Naive B cell (primary cell): ENCODE data around the gene VWA8. TPM values are rescaled to one million over a fixed set of nuclear protein-coding genes. Genes with fewer than 3 reads are reported as not detected.
"Not testable (repeated sequence)": the region's sequence is repeated elsewhere in the genome, so short reads cannot be mapped to it uniquely, and the experiment has no call there.

Experiments used
- ATAC-seq, 2 donors: fragments of 150-1000 bp; cut with Tn5 transposase; 2 replicates each; pipeline ENCODE4 v1.10.0; 2021; ENCODE audit warnings: low read depth in 2 of 2, mild to moderate bottlenecking in 2 of 2, moderate library complexity in 2 of 2
- DNase-seq: peaks from one replicate; pipeline ENCODE4 v3.0.0; 2022
- H3K27ac Mint-ChIP-seq, 6 donors: one replicate each; pipeline ENCODE4 v1.8.0; 2020 to 2022; ENCODE audit warnings: mild to moderate bottlenecking in 6 of 6, mixed read lengths in 6 of 6, moderate library complexity in 5 of 6, inconsistent platforms in 2 of 6
- H3K27me3 Mint-ChIP-seq, 3 donors: one replicate each; pipeline ENCODE4 v1.8.0; 2021 to 2022; ENCODE audit warnings: mixed read lengths in 3 of 3, mild to moderate bottlenecking in 1 of 3
- H3K36me3 Mint-ChIP-seq, 2 donors: one replicate each; pipeline ENCODE4 v1.8.0; 2020 to 2022; ENCODE audit warnings: mixed read lengths in 2 of 2, inconsistent platforms in 1 of 2, mild to moderate bottlenecking in 1 of 2
- H3K4me1 Mint-ChIP-seq, 3 donors: one replicate each; pipeline ENCODE4 v1.8.0; 2020 to 2022; ENCODE audit warnings: mixed read lengths in 3 of 3, inconsistent platforms in 1 of 3, mild to moderate bottlenecking in 1 of 3, moderate library complexity in 1 of 3
- H3K4me3 Mint-ChIP-seq, 8 donors: one replicate each; pipeline ENCODE4 v1.8.0; 2020 to 2022; ENCODE audit warnings: mild to moderate bottlenecking in 8 of 8, mixed read lengths in 8 of 8, moderate library complexity in 8 of 8, inconsistent platforms in 2 of 8
- H3K9me3 Mint-ChIP-seq, 7 donors: one replicate each; pipeline ENCODE4 v1.8.0; 2020 to 2022; ENCODE audit warnings: mixed read lengths in 7 of 7, mild to moderate bottlenecking in 5 of 7, inconsistent platforms in 2 of 7, moderate library complexity in 1 of 7
- polyA plus RNA-seq, 6 donors: library from polyadenylated mRNA; unstranded; fragments of 300-500 nt; fragmentation: Illumina TruSeq; gene quantifications; one replicate each; pipeline ENCODE4 v1.2.3, GENCODE V29; 2021; ENCODE audit warnings: low read depth in 6 of 6

VWA8 gene
- polyA plus RNA-seq, 6 donors from 2014 or later = 0.91 to 6.2 (median 3.5) TPM

DNA sequence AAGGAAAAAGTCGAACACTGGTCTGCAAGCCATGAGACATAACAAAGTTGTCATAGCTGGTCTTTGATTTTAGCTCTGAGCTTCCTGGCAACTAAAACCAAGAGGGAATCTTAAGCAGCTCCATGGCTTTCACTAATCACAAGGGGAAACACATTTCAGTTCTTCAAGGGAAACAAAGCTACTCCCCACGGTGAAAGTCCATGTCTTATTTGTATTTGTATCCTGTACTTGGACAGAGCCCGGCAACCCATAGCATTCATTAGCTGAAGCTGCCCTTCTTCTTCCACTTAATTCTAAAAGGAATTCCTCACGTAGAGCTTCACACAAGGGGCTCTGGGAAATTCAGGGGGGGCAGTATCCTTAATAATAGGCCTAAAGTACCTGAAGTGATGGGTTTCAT lies 374.7 kb downstream of the VWA8 start:
- DNase-seq (no peak), ATAC-seq (no peak)
- Mint-ChIP-seq H3K4me1 (peaks cover 7 to 13% (median 8%) of the 10 kb centered on the region in 3 donors), H3K9me3 (no peaks in the 10 kb centered on the region), H3K27me3 (no peaks in the 10 kb centered on the region), H3K36me3 (peaks cover 26 to 43% of the 10 kb centered on the region in 2 donors), H3K27ac (no peak overlapping the region), H3K4me3 (no peak overlapping the region)

DNA sequence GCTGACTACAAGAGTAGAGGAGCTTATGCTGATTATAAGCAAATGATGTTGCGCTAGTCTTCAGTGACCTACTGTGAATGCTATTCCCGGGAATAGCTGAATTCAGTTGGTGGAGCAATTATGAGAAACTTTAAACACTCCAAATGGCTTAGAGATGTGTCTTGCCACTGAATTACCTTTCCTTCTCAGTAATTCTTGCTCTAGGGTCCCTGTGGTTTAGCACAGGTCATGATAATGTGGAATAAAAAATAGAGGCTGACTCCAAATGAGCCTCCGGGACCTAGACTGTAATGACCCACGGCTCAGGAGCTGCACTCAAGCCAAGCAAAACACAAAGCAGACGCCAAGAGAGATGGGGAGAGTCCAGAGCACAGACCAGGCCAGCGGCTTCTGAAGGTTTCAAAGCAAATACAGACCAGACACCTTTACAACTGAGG lies 378.9 kb downstream of the VWA8 start:
- Mint-ChIP-seq H3K36me3 (peaks cover 13 to 27% of the 10 kb centered on the region in 2 donors), H3K9me3 (no peaks in the 10 kb centered on the region), H3K27ac (peak overlapping the region in 1 of 6 donors; percentile 6), H3K4me3 (no peak overlapping the region), H3K4me1 (no peaks in the 10 kb centered on the region), H3K27me3 (no peaks in the 10 kb centered on the region)
- no peak for ATAC-seq
- no peak for DNase-seq

- Mint-ChIP-seq H3K4me1 (peaks cover 0 to 4% (median 4%) of the 10 kb centered on the region in 3 donors), H3K4me3 (no peak overlapping the region), H3K9me3 (no peaks in the 10 kb centered on the region), H3K27ac (no peak overlapping the region), H3K36me3 (peaks cover 13 to 27% of the 10 kb centered on the region in 2 donors), H3K27me3 (no peaks in the 10 kb centered on the region)
- DNase-seq = no peak
- no peak for ATAC-seq
Measured at GRCh38 chr13:41580345-41580744, 380.6 kb downstream of the VWA8 start.

DNA sequence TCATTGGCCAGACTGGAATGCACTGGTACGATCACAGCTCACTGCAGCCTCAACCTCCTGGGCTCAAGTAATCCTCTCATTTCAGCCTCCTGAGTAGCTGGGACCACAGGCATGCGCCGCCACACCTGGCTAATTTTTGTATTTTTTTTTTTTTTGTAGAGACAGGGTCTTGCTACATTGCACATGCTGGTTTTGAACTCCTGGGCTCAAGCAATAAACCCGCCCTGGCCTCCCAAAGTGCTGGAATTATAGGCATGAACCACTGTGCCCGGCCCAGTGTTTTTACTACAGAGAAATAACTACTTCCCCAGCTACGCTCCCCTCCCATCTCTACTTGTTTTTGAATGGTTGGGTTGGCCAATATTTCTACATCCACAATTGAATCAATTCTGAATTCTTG lies 381.0 kb downstream of the VWA8 start:
- ATAC-seq (no peak), DNase-seq (no peak)
- Mint-ChIP-seq H3K9me3 (no peaks in the 10 kb centered on the region), H3K27ac (peak overlapping the region in 1 of 6 donors; percentile 28), H3K36me3 (peaks cover 13 to 27% of the 10 kb centered on the region in 2 donors), H3K4me3 (no peak overlapping the region), H3K4me1 (peaks cover 0 to 4% (median 4%) of the 10 kb centered on the region in 3 donors), H3K27me3 (no peaks in the 10 kb centered on the region)

DNA sequence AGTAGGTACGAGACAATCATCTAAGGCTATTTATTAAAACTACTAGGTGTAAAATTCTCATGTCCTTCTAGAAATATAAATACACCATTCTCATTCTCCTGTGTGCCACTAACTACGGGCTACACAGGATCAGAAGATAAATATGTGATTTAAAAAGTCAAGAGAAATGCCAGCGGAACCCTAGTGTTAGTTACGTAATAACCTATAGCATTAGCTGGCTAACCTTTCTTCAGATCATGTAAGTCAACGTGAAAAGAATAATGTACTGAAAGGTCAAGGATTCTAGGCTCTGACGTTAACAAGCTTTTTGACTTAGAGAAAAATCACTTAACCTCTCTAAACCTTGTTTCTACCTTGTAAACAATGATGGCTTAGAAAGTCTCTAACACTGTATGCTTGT lies 381.7 kb downstream of the VWA8 start:
- H3K4me3 Mint-ChIP-seq = no peak overlapping the region
- no peaks in the 10 kb centered on the region for H3K9me3 Mint-ChIP-seq
- H3K4me1 Mint-ChIP-seq = peaks cover 0 to 4% (median 4%) of the 10 kb centered on the region in 3 donors

GRCh38 chr13:41578371-41578770 lies 382.5 kb downstream of the VWA8 start:
- Mint-ChIP-seq H3K9me3 (no peaks in the 10 kb centered on the region), H3K27ac (no peak overlapping the region), H3K27me3 (no peaks in the 10 kb centered on the region), H3K36me3 (peaks cover 5 to 21% of the 10 kb centered on the region in 2 donors), H3K4me1 (peaks cover 0 to 4% (median 4%) of the 10 kb centered on the region in 3 donors), H3K4me3 (no peak overlapping the region)
- DNase-seq (no peak), ATAC-seq (no peak)

More for the DNA sequence above, 381.7 kb downstream of the VWA8 start:
- ATAC-seq = no peak
- Mint-ChIP-seq H3K27me3 (no peaks in the 10 kb centered on the region), H3K27ac (no peak overlapping the region), H3K36me3 (peaks cover 13 to 26% of the 10 kb centered on the region in 2 donors)
- no peak for DNase-seq

GRCh38 chr13:41577436-41577835 lies 383.5 kb downstream of the VWA8 start:
- no peak overlapping the region for H3K27ac Mint-ChIP-seq
- peaks cover 0 to 4% (median 4%) of the 10 kb centered on the region in 3 donors for H3K4me1 Mint-ChIP-seq
- H3K4me3 Mint-ChIP-seq = no peak overlapping the region
- DNase-seq = no peak
- no peaks in the 10 kb centered on the region for H3K27me3 Mint-ChIP-seq
- peaks cover 0 to 21% of the 10 kb centered on the region in 2 donors for H3K36me3 Mint-ChIP-seq
- no peaks in the 10 kb centered on the region for H3K9me3 Mint-ChIP-seq
- ATAC-seq = no peak

DNA sequence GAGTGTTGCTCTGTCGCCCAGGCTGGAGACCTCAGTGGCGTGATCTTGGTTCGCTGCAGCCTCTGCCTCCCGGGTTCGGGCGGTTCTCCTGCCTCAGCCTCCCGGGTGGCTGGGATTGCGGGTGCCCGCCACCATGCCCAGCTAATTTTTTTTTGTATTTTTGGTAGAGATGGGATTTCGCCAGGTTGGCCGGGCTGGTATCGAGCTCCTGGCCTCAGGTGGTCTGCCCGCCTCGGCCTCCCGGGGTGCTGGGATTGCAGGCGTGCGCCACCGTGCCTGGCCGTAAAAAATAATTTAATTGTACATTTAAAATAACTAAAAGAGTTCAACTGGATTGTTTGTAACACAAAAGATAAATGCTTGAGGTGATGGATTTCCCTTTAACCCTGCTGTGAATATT lies 387.3 kb downstream of the VWA8 start:
- not testable (repeated sequence) for DNase-seq, H3K4me3 Mint-ChIP-seq, H3K27ac Mint-ChIP-seq, H3K27me3 Mint-ChIP-seq, ATAC-seq, H3K9me3 Mint-ChIP-seq, H3K4me1 Mint-ChIP-seq
- peaks cover 0 to 15% of the 10 kb centered on the region in 2 donors for H3K36me3 Mint-ChIP-seq

DNA sequence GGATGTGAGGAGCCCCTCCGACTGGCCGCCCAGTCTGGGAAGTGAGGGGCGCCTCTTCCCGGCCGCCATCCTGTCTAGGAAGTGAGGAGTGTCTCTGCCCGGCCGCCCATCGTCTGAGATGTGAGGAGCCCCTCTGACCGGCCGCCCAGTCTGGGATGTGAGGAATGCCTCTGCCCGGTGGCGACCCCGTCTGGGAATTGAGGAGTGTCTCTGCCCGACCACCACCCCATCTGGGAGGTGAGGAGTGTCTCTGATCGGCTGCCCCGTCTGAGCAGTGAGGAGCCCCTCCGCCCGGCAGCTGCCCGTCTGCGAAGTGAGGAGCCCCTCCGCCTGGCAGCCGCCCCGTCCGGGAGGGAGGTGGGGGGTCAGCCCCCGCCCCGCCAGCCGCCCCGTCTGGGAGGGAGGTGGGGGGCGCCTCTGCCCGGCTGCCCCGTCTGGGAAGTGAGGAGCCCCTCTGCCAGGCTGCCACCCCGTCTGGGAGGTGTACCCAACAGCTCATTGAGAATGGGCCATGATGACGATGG lies 389.0 kb downstream of the VWA8 start:
- ATAC-seq, H3K4me1 Mint-ChIP-seq: not testable (repeated sequence)

DNA sequence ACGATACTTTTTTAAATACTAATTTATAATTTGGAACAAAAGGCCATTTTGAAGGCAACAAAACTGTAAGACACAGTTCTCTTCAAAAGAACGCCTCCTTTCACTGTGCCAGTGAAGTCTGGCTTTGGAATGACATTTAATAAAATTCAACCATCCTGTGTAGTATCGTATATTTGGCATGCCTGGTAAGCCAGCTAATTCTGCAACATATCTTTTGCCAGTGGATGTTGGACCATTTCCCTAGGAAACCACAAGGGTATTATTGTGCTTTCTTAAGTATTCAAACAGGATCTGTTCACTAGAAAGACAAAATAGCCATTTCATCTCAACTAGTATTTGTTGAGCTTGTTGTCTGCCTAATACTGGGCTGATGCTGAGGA lies 391.9 kb downstream of the VWA8 start:
- H3K27ac Mint-ChIP-seq = no peak overlapping the region
- no peak overlapping the region for H3K4me3 Mint-ChIP-seq

More for the DNA sequence above, 389.0 kb downstream of the VWA8 start:
- H3K27ac Mint-ChIP-seq, H3K9me3 Mint-ChIP-seq, H3K27me3 Mint-ChIP-seq, H3K4me3 Mint-ChIP-seq, DNase-seq: not testable (repeated sequence)
- peaks cover 0 to 15% of the 10 kb centered on the region in 2 donors for H3K36me3 Mint-ChIP-seq

DNA sequence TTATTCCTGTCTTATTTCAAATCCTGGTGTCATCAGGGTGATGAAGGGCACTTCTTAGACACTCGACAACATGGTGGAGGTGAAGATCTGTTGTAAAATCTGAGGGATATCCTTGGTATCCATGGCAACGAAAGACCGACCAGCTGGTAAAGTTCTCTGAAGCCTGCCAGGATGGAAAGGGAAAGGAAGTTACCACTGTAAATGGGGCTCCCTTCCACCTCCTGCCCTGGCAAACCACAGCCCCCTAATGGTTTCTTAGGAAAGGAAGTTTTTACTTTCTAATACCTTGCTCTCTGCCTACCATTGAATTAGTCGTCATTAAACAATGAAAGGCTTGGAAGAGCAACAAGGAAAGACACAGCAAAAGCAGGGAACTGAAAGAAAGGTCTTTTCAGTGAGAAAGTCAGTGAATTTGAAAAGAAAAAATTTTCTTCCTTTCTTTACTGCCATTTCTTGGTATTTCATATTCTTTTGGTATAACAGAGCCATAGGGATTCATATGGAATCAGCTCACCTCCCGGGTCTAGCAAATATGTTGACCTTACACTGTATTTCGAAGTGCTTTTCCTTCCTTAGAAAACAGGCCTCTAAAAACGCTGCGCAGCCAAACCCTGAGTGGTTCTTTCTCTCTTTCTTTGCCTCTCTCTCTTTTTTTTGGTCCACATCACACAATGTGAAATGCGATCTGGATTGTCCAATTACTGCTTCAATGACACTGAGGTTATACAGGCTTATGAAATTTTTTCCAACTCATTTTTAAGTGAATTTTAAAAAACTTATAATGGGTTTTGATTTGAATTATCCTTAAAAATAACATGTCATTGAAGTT lies 392.6 kb downstream of the VWA8 start:
- H3K9me3 Mint-ChIP-seq = no peaks in the 10 kb centered on the region
- H3K4me3 Mint-ChIP-seq = no peak overlapping the region
- ATAC-seq (no peak), DNase-seq (no peak)
- no peaks in the 10 kb centered on the region for H3K27me3 Mint-ChIP-seq
- H3K36me3 Mint-ChIP-seq = peaks cover 4 to 7% of the 10 kb centered on the region in 2 donors
- no peak overlapping the region for H3K27ac Mint-ChIP-seq
- H3K4me1 Mint-ChIP-seq = no peaks in the 10 kb centered on the region

More for the DNA sequence above, 391.9 kb downstream of the VWA8 start:
- H3K36me3 Mint-ChIP-seq = peaks cover 4 to 7% of the 10 kb centered on the region in 2 donors
- H3K4me1 Mint-ChIP-seq = no peaks in the 10 kb centered on the region
- no peaks in the 10 kb centered on the region for H3K9me3 Mint-ChIP-seq
- DNase-seq = no peak
- ATAC-seq = no peak
- H3K27me3 Mint-ChIP-seq = no peaks in the 10 kb centered on the region

DNA sequence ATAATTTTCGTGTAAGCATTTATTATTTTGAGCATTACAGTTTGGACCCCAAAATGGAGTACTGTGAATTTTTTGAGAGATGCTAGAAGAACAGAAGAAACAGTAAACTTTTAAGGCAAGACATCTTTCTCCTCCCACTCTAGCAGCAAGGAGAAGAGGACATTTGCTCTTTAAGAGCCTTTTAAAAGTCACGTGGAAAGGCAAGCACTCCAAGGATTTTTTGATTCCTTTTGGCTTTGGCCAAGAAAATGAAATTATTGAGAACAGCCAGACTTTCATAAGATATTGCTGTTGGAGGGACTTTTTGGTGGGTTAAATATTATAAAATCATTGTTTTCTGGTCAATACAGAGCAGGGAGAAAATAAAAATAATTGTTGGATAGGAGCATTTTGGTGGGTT lies 393.5 kb downstream of the VWA8 start:
- Mint-ChIP-seq H3K4me1 (no peaks in the 10 kb centered on the region), H3K9me3 (no peaks in the 10 kb centered on the region), H3K27me3 (no peaks in the 10 kb centered on the region), H3K4me3 (no peak overlapping the region), H3K27ac (no peak overlapping the region), H3K36me3 (peaks cover 4 to 7% of the 10 kb centered on the region in 2 donors)
- ATAC-seq (no peak), DNase-seq (no peak)

- Mint-ChIP-seq H3K36me3 (peaks cover 4 to 7% of the 10 kb centered on the region in 2 donors), H3K4me1 (no peaks in the 10 kb centered on the region), H3K27ac (peak overlapping the region in 1 of 6 donors; percentile 4)
Measured at GRCh38 chr13:41565846-41566245, 395.1 kb downstream of the VWA8 start.

DNA sequence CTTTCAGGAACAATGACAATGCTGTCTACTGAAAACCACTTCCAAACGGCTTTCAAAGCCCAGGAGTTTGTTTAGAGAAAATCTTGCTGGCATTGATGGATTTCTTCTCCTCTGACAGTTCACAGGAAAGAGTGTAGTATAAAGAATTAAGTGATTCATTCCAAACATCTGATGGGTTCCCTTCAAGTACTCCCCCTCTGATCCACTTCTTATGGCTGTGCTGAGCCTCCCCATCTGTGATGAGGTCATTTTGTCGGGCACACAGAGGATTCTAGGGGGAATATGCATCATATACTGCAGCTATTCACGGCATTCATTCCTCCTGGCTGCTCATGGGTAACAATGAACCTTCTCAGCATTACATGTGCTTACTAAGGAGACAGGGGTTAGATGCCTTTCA lies 395.7 kb downstream of the VWA8 start:
- Mint-ChIP-seq H3K4me1 (no peaks in the 10 kb centered on the region), H3K36me3 (peaks cover 4 to 7% of the 10 kb centered on the region in 2 donors), H3K27me3 (no peaks in the 10 kb centered on the region), H3K9me3 (no peaks in the 10 kb centered on the region), H3K4me3 (no peak overlapping the region), H3K27ac (peak overlapping the region in 1 of 6 donors; percentile 35)
- DNase-seq = no peak
- no peak for ATAC-seq

More at GRCh38 chr13:41565846-41566245, 395.1 kb downstream of the VWA8 start:
- DNase-seq (no peak), ATAC-seq (no peak)
- no peaks in the 10 kb centered on the region for H3K9me3 Mint-ChIP-seq
- H3K4me3 Mint-ChIP-seq = no peak overlapping the region
- H3K27me3 Mint-ChIP-seq = no peaks in the 10 kb centered on the region
